ENCODE measurements around the gene GATA6. TPM values are rescaled to one million over a fixed set of nuclear protein-coding genes. Genes with fewer than 3 reads are reported as not detected.
"Not testable (repeated sequence)": the region's sequence is repeated elsewhere in the genome, so short reads cannot be mapped to it uniquely, and the experiment has no call there.

Gene GATA6
- total RNA-seq, 1 donor from 2014 or later = 60.9 TPM

DNA sequence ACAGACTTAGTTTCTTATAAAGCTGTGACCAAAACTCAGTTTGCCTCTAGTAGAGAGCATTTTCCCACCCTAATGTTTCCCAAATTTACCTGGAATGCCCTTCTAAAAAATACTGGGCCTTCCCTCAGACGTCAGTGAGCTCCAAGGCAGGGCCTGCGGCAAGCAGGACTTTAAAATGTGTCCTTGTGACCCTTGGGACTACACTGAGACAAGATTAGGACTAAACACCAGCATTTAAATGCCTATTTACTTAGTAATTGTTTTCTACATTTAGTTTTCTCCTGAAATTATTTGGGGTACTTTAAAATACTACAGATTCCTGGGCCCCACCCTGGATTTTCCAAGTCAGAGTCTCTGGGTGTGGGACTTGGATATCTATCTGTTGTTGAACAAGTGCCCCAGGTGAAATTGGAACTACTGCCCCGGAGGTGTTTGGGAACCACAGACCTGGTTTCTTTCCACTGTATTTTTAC is 14.3 kb downstream of the GATA6 start:
- DNase-seq = no peak
- H3K4me3 ChIP-seq = peak overlapping the region; percentile 36
- no peaks in the 10 kb centered on the region for H3K9me3 ChIP-seq (replicated peaks)
- TF ChIP-seq, protein P1, sequence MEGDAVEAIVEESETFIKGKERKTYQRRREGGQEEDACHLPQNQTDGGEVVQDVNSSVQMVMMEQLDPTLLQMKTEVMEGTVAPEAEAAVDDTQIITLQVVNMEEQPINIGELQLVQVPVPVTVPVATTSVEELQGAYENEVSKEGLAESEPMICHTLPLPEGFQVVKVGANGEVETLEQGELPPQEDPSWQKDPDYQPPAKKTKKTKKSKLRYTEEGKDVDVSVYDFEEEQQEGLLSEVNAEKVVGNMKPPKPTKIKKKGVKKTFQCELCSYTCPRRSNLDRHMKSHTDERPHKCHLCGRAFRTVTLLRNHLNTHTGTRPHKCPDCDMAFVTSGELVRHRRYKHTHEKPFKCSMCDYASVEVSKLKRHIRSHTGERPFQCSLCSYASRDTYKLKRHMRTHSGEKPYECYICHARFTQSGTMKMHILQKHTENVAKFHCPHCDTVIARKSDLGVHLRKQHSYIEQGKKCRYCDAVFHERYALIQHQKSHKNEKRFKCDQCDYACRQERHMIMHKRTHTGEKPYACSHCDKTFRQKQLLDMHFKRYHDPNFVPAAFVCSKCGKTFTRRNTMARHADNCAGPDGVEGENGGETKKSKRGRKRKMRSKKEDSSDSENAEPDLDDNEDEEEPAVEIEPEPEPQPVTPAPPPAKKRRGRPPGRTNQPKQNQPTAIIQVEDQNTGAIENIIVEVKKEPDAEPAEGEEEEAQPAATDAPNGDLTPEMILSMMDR (IDR thresholded peaks at IDR 0.05; ENCODE audit: borderline replicate concordance) = no peak
- H3K4me1 ChIP-seq = peaks cover 100% of the 10 kb centered on the region
- peaks cover 59% of the 10 kb centered on the region for H3K36me3 ChIP-seq
- intact Hi-C loops (cut with micrococcal nuclease) = loop anchor here (10.0 kb wide), 1 partner anchor 161 kb away; no protein-coding TSS in a partner anchor
- peak overlapping the region; percentile 100 for H3K27ac ChIP-seq (replicated peaks)
- no peaks in the 10 kb centered on the region for H3K27me3 ChIP-seq (ENCODE audit: low read depth)

DNA sequence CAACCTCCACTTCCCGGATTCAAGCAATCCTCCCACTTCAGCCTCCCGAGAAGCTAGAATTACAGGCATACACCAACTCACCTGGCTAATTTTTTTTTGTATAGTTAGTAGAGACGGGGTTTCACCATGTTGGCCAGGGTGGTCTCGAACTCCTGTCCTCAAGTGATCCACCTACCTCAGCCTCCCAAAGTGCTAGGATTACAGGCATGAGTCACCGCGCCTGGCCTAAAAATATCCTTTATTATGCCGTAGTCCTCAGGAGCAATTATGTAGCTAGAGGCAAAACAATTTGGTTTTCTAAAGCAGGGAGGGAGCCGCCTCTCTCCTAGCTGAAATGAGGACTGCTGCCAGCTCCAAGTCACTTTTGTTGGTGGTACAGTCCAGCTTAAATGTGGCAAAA is 15.2 kb downstream of the GATA6 start:
- H3K4me1 ChIP-seq = peaks cover 100% of the 10 kb centered on the region
- H3K36me3 ChIP-seq = peaks cover 59% of the 10 kb centered on the region
- not testable (repeated sequence) for H3K9me3 ChIP-seq (replicated peaks); DNase-seq; H3K27me3 ChIP-seq (ENCODE audit: low read depth)
- intact Hi-C loops (cut with micrococcal nuclease) = loop anchor here (10.0 kb wide), 1 partner anchor 160 kb away; no protein-coding TSS in a partner anchor
- peak overlapping the region; percentile 100 for H3K27ac ChIP-seq (replicated peaks)
- H3K4me3 ChIP-seq = peak overlapping the region; percentile 36

DNA sequence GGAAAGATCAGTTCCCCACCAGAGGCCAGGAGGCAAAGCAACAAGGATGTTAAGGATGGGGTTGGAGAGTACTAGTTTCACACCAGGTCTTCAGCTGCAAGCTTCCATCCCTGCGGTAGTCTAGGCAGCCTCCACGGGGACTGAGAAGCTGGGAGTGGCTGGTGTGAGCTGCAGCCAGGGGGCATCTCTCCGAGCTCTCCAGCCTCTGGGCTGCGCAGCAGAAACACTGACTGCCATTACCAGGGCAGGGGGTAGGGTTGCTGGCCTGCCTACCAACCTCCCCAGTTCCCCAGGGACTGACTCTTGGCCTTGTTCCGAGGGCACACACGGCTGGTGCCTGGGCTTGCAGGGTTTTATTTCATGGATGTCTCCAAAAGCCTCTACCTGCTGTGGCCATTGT is 15.9 kb downstream of the GATA6 start:
- peak; percentile 52 for DNase-seq
- Histone ChIP-seq H3K4me1 (peaks cover 100% of the 10 kb centered on the region), H3K27me3 (ENCODE audit: low read depth) (no peaks in the 10 kb centered on the region), H3K27ac (replicated peaks) (peak overlapping the region; percentile 100), H3K36me3 (peaks cover 59% of the 10 kb centered on the region), H3K4me3 (peak overlapping the region; percentile 36), H3K9me3 (replicated peaks) (no peaks in the 10 kb centered on the region)
- intact Hi-C loops (cut with micrococcal nuclease) = loop anchor here (10.0 kb wide), 1 partner anchor 160 kb away; no protein-coding TSS in a partner anchor
- TF ChIP-seq, protein P1 (IDR thresholded peaks at IDR 0.05; ENCODE audit: borderline replicate concordance) = peak; percentile 59

DNA sequence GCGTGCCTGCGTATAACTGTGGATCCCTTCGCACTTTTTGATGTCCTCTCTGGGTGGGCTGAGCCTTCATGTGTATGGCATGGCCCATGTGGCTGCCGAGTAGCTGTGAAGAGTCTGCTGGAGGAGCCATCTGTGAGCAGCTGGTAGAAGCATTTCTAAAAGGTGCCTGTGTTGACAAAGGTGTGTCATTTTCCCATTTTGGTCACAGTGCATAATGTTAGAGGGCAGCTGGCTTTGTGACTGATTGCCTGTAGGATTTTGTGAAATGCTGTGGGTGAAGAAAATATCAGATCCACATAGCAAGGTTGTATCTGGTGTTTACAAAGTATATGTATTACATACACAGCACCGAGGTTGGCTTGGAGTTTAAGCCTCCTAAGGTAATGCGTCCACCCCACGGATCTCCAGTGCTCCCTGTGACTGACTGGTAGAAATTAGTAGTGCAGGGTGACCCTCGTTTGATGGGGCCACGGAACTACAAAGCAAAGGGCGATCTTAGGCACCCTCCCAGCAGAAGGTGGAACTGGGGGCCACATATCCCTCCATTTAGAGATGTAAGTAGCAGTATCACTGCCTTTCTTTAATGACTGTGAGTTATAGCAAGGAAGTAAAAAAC is 16.5 kb downstream of the GATA6 start:
- Histone ChIP-seq H3K27ac (replicated peaks) (peak overlapping the region; percentile 100), H3K4me3 (peak overlapping the region; percentile 36), H3K9me3 (replicated peaks) (no peaks in the 10 kb centered on the region), H3K27me3 (ENCODE audit: low read depth) (no peaks in the 10 kb centered on the region), H3K4me1 (peaks cover 100% of the 10 kb centered on the region), H3K36me3 (peaks cover 59% of the 10 kb centered on the region)
- DNase-seq = no peak
- intact Hi-C loops (cut with micrococcal nuclease) = loop anchor here (10.0 kb wide), 1 partner anchor 159 kb away; no protein-coding TSS in a partner anchor
- TF ChIP-seq, protein P1 (IDR thresholded peaks at IDR 0.05; ENCODE audit: borderline replicate concordance) = no peak

DNA sequence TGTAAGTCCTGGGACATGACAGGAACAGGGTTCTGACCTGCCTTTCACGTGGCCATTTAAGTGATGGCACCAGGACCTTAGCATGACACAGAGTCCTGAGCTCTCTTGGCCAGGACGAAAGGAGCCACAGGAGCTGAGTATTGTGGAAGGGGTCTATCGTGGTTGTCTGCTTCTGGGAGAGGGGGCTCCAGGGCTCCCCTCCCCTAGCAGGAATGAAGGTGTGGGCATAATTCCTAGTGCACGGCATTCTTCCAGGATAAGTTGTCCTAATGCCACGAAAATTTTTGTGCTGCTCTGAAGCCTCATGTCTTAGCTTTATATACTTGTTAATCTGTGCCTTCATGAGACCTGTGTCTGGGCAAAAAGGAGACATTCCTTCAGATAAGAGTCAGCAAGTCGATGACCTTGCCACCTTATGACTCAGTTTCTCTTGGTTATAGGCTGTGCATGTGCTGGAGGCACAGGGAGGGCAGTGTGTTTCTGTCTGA is 17.1 kb downstream of the GATA6 start:
- Histone ChIP-seq H3K27me3 (ENCODE audit: low read depth) (no peaks in the 10 kb centered on the region), H3K9me3 (replicated peaks) (no peaks in the 10 kb centered on the region), H3K36me3 (peaks cover 53% of the 10 kb centered on the region), H3K4me3 (peak overlapping the region; percentile 36), H3K27ac (replicated peaks) (peak overlapping the region; percentile 100), H3K4me1 (peaks cover 100% of the 10 kb centered on the region)
- DNase-seq = no peak
- intact Hi-C loops (cut with micrococcal nuclease) = loop anchor here (10.0 kb wide), 1 partner anchor 158 kb away; no protein-coding TSS in a partner anchor
- TF ChIP-seq, protein P1 (IDR thresholded peaks at IDR 0.05; ENCODE audit: borderline replicate concordance) = no peak
